H1 (cell line): Measurements from ENCODE around the gene KIF11. TPM values are rescaled to one million over a fixed set of nuclear protein-coding genes. Genes with fewer than 3 reads are reported as not detected.

ENCODE experiments used
- CHD1 ChIP-seq: IDR thresholded peaks from 2 replicates; pipeline ENCODE4 v1.6.1; 2012; ENCODE audit warnings: low read depth, low read length, improper control_type of control experiment
- CTBP2 ChIP-seq: IDR thresholded peaks from 2 replicates; pipeline ENCODE4 v1.7.0; 2011; ENCODE audit warnings: borderline replicate concordance, mild to moderate bottlenecking, moderate library complexity, mixed read lengths, low read length; ENCODE audit not compliant: insufficient read depth, insufficient read length
- EGR1 ChIP-seq: IDR thresholded peaks from 2 replicates; pipeline ENCODE4 v1.6.1; 2011; ENCODE audit warnings: low read depth, low read length, borderline replicate concordance
- HDAC6 ChIP-seq: IDR thresholded peaks from one replicate; pipeline ENCODE4 v1.7.1; 2012; ENCODE audit warnings: low read depth, mild to moderate bottlenecking, inconsistent platforms, low read length, moderate library complexity
- PHF8 ChIP-seq: fragments of 200-600 bp; sonication (generic); conservative IDR thresholded peaks from 2 replicates; pipeline ENCODE4 v1.7.1; 2012; ENCODE audit warnings: low read depth, mild to moderate bottlenecking, inconsistent platforms, low read length, moderate library complexity
- TCF12 ChIP-seq: IDR thresholded peaks from 2 replicates; pipeline ENCODE4 v1.6.1; 2011; ENCODE audit warnings: low read depth, mild to moderate bottlenecking, low read length
- TEAD4 ChIP-seq: IDR thresholded peaks from 2 replicates; pipeline ENCODE4 v1.6.1; 2012; ENCODE audit warnings: low read depth, low read length, inconsistent platforms, mixed read lengths
- polyA plus RNA-seq, 7 experiments: library from polyadenylated mRNA; depleted of rRNA in 3 of 7; stranded (reverse) in 5 of 7; unstranded in 2 of 7; fragments of >200 nt in 5 of 7; fragments of 200-250 nt in 2 of 7; gene quantifications; 1 replicate in 5 of 7; 2 replicates in 1 of 7; 4 replicates in 1 of 7; pipeline versions ENCODE4 v1.2.1 to v1.2.3, GENCODE V29; 2011 to 2013; ENCODE audit warnings: missing spikeins in 2 of 7, mixed read lengths in 2 of 7
- total RNA-seq: library from RNA; stranded (reverse); fragmentation: NEBNext Ultra II Directional; extraction: Animal tissue kit (Norgen Biotek cat#: 25700); gene quantifications from 2 replicates; pipeline ENCODE4 v1.2.1, GENCODE V29; 2021

The KIF11 gene
- total and polyA plus RNA-seq, 2 of the 8 experiments (the other 6 are each of a cell fraction or from before 2014, with no cell fraction given), result 11.1 to 59.2 TPM

DNA sequence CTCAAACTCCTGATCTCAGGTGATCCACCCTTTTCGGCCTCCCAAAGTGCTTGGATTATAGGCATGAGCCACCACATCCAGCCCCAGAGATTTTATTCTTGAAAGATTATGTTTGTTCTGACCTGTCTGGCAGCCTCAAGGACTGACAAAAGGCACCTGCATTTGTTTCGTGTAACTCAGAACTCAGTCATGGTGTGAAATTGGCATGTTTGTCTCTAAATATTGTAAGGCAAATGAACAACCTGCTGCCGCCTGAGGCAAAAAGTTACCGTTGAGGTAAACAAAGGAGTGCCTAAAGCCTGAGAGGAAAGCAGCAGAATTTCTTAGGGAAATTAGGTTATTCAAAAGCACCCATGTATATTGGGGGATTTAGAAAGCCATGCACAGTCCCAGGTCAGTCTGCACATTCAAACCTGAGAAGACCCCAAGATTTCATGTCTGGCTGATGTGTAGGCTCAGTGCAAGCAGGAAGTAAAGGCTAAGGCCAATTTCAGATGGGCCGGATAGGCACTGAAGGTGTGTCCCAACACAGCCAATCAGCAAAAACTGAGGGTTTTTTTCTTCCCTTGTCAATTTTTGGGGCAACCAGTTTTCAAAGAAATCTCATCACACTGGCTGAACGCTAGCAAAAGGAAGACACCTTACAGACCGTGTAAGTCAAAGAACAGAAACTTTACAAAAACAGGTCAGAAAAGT lies 63.5 kb downstream of the KIF11 start (continued):
- TF ChIP-seq CTBP2, result no peak
- TF ChIP-seq CHD1, result no peak
- TF ChIP-seq PHF8, result no peak
- no peak for TF ChIP-seq TEAD4
- no peak for TF ChIP-seq HDAC6
- no peak for TF ChIP-seq TCF12
- no peak for TF ChIP-seq EGR1
